DOHH2 (cell line): ENCODE data around the gene POU2F1.

Source experiments
- EZH2phosphoT487 ChIP-seq: fragments of 200-600 bp; sonication (generic); IDR thresholded peaks from 2 replicates; pipeline ENCODE4 v1.6.1; 2017; ENCODE audit warnings: borderline replicate concordance, mild to moderate bottlenecking, antibody characterized with exemption, low read length, moderate library complexity, mixed read lengths
- TF ChIP-seq, protein P1 (sequence below): fragments of 200-600 bp; sonication (generic); IDR thresholded peaks from one replicate; pipeline ENCODE4 v1.5.1; 2014; ENCODE audit warnings: antibody characterized with exemption, mild to moderate bottlenecking, low read depth, low read length; ENCODE audit not compliant: poor library complexity, severe bottlenecking

DNA sequence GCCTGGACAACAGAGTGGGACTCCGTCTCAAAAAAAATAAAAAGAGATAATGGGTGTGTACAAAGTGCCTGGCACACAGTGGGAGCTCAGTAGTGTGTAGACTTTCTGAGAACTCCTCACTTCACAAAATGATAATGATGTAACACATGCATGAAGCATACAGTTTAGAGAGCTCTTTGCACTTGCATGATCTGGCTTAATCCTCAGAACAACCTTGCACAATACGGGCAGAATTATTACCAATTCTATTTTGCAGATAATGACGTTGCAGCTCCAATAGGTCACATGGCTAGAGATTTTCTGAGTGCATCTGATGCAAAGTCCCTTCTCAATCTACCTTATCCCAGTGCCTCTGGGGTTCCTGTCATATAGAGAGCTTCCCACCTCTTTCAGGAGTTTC lies 226.3 kb downstream of the POU2F1 start:
- no peak for TF ChIP-seq EZH2phosphoT487
- TF ChIP-seq, protein P1, sequence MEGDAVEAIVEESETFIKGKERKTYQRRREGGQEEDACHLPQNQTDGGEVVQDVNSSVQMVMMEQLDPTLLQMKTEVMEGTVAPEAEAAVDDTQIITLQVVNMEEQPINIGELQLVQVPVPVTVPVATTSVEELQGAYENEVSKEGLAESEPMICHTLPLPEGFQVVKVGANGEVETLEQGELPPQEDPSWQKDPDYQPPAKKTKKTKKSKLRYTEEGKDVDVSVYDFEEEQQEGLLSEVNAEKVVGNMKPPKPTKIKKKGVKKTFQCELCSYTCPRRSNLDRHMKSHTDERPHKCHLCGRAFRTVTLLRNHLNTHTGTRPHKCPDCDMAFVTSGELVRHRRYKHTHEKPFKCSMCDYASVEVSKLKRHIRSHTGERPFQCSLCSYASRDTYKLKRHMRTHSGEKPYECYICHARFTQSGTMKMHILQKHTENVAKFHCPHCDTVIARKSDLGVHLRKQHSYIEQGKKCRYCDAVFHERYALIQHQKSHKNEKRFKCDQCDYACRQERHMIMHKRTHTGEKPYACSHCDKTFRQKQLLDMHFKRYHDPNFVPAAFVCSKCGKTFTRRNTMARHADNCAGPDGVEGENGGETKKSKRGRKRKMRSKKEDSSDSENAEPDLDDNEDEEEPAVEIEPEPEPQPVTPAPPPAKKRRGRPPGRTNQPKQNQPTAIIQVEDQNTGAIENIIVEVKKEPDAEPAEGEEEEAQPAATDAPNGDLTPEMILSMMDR = no peak
